HepG2 (cell line): ENCODE data around the gene IL1R1. TPM values are rescaled to one million over a fixed set of nuclear protein-coding genes. Genes with fewer than 3 reads are reported as not detected.
A peak's percentile ranks its signal among the peaks of the same experiment; 100 is the strongest.

ENCODE experiments used
- FOSL2 ChIP-seq: sonication (generic); formaldehyde crosslinking; IDR thresholded peaks from 2 replicates; pipeline ENCODE4 v1.4.0; 2020; ENCODE audit warnings: missing genetic modification reagents
- GATA4 ChIP-seq: sonication (generic); IDR thresholded peaks from 2 replicates; pipeline ENCODE4 v1.6.1; 2016; ENCODE audit warnings: antibody characterized with exemption, low read depth, borderline replicate concordance
- HNRNPUL1 ChIP-seq: fragments of 200-400 bp; formaldehyde crosslinking; IDR thresholded peaks from 2 replicates; pipeline ENCODE4 v1.6.1; 2017; ENCODE audit warnings: low read depth, mild to moderate bottlenecking, low read length, moderate library complexity
- KLF12 ChIP-seq: sonication (generic); formaldehyde crosslinking; IDR thresholded peaks from 2 replicates; pipeline ENCODE4 v1.4.0; 2020; ENCODE audit warnings: missing genetic modification reagents, borderline replicate concordance
- MEF2D ChIP-seq: sonication (generic); formaldehyde crosslinking; IDR thresholded peaks from 2 replicates; pipeline ENCODE4 v1.5.1; 2020; ENCODE audit warnings: mild to moderate bottlenecking, missing genetic modification reagents
- NFIC ChIP-seq: IDR thresholded peaks from 2 replicates; pipeline ENCODE4 v1.6.1; 2012; ENCODE audit warnings: mild to moderate bottlenecking, low read length, inconsistent platforms
- PAF1 ChIP-seq: IDR thresholded peaks from 2 replicates; pipeline ENCODE4 v1.6.1; 2016; ENCODE audit warnings: missing genetic modification reagents, missing compliant biosample characterization
- RBM22 ChIP-seq: fragments of 200-400 bp; formaldehyde crosslinking; optimal IDR thresholded peaks from 2 replicates; pipeline ENCODE3; 2017; ENCODE audit warnings: mild to moderate bottlenecking, low read length, moderate library complexity
- REST ChIP-seq, 2 experiments: IDR thresholded peaks; 2 replicates each; pipeline ENCODE4 v1.6.1; 2011 to 2012; ENCODE audit warnings: low read length in 2 of 2, borderline replicate concordance in 1 of 2, low read depth in 1 of 2, mild to moderate bottlenecking in 1 of 2, moderate library complexity in 1 of 2
- RORA ChIP-seq: sonication (generic); formaldehyde crosslinking; IDR thresholded peaks from 2 replicates; pipeline ENCODE4 v1.5.0; 2020; ENCODE audit warnings: mild to moderate bottlenecking, missing genetic modification reagents, moderate library complexity
- SALL1 ChIP-seq: sonication (generic); formaldehyde crosslinking; IDR thresholded peaks from 2 replicates; pipeline ENCODE4 v1.8.0; 2022; ENCODE audit warnings: mild to moderate bottlenecking, missing genetic modification reagents
- ZHX1 ChIP-seq: sonication (generic); formaldehyde crosslinking; IDR thresholded peaks from 2 replicates; pipeline ENCODE4 v1.8.1; 2022; ENCODE audit warnings: low read depth, mild to moderate bottlenecking, missing genetic modification reagents
- ZMAT5 ChIP-seq: sonication (generic); formaldehyde crosslinking; IDR thresholded peaks from 2 replicates; pipeline ENCODE4 v1.5.0; 2020; ENCODE audit warnings: mild to moderate bottlenecking, low read depth, missing genetic modification reagents, borderline replicate concordance
- ZNF44 ChIP-seq: sonication (generic); formaldehyde crosslinking; IDR thresholded peaks from 2 replicates; pipeline ENCODE4 v1.5.1; 2020; ENCODE audit warnings: mild to moderate bottlenecking, missing genetic modification reagents
- ZNF609 ChIP-seq: sonication (generic); formaldehyde crosslinking; IDR thresholded peaks from 2 replicates; pipeline ENCODE4 v1.4.0; 2020; ENCODE audit warnings: mild to moderate bottlenecking, missing genetic modification reagents, borderline replicate concordance
- ZNF768 ChIP-seq: sonication (generic); formaldehyde crosslinking; IDR thresholded peaks from 2 replicates; pipeline ENCODE4 v1.4.0; 2020; ENCODE audit warnings: missing genetic modification reagents
- ZNF816 ChIP-seq: sonication (generic); formaldehyde crosslinking; IDR thresholded peaks from 2 replicates; pipeline ENCODE4 v1.8.0; 2022; ENCODE audit warnings: missing genetic modification reagents, mild to moderate bottlenecking, borderline replicate concordance
- polyA plus RNA-seq, 8 experiments: library from polyadenylated mRNA; depleted of rRNA in 3 of 8; stranded (reverse) in 7 of 8; unstranded in 1 of 8; fragments of >200 nt; fragmentation: Illumina TruSeq in 4 of 8; extraction: Trizol in 4 of 8; gene quantifications; 2 replicates each; pipeline versions ENCODE4 v1.2.1 to v1.2.3, GENCODE V29; 2011 to 2016; ENCODE audit warnings: low read depth in 4 of 8, missing spikeins in 1 of 8, mixed read lengths in 1 of 8; ENCODE audit not compliant: insufficient read depth in 1 of 8
- total RNA-seq, 5 experiments: library from RNA; depleted of rRNA; stranded (reverse); fragments of >200 nt; fragmentation: Illumina TruSeq; extraction: Trizol; gene quantifications; 2 replicates each; pipeline ENCODE4 v1.2.3, GENCODE V29; 2016; ENCODE audit warnings: low read depth in 1 of 5

The IL1R1 gene
- total and polyA plus RNA-seq, 2 of the 13 experiments (the other 11 are each of a cell fraction or from before 2014, with no cell fraction given): 38.0 to 93.1 TPM

GRCh38 chr2:102155703-102156515 is 13.4 kb downstream of the IL1R1 start (continued):
- peak; percentile 96; the same call in 1 of the 2 replicates for TF ChIP-seq ZNF609 (CRISPR knock-in tag)
- TF ChIP-seq RORA (CRISPR knock-in tag): peak; percentile 87; the same call in 1 of the 2 replicates
- TF ChIP-seq ZNF44 (CRISPR knock-in tag): peak; percentile 92
- TF ChIP-seq ZNF816: no peak
- no peak for TF ChIP-seq KLF12 (CRISPR knock-in tag)
- peak; percentile 0 for TF ChIP-seq RBM22
- TF ChIP-seq SALL1 (CRISPR knock-in tag): peak; percentile 80
- TF ChIP-seq NFIC: peak; percentile 99
- TF ChIP-seq HNRNPUL1: peak; percentile 45; the same call in 1 of the 2 replicates
- TF ChIP-seq ZHX1 (CRISPR knock-in tag): no peak
- TF ChIP-seq ZMAT5 (CRISPR knock-in tag): no peak
- peak; percentile 83 for TF ChIP-seq FOSL2 (CRISPR knock-in tag)
- TF ChIP-seq GATA4: peak; percentile 99
- TF ChIP-seq REST (IDR thresholded peaks at IDR 0.05; ENCODE audit: borderline replicate concordance in 1 of 2, low read depth in 1 of 2, low read length in 2 of 2): 0 out of 4 replicates have a peak, but pooled peaks of 1 of the 2 experiments have one; percentile 58
- no peak for TF ChIP-seq ZNF768 (CRISPR knock-in tag)
- peak; percentile 100 for TF ChIP-seq MEF2D (CRISPR knock-in tag)
- no peak for TF ChIP-seq PAF1 (CRISPR knock-in tag)
